ENCODE results near the gene UVRAG. TPM values are rescaled to one million over a fixed set of nuclear protein-coding genes. Genes with fewer than 3 reads are reported as not detected.
A peak's percentile ranks its signal among the peaks of the same experiment; 100 is the strongest.

Gene UVRAG
- total and polyA plus RNA-seq, 2 donors from 2014 or later: 7.2 to 27.9 TPM

DNA sequence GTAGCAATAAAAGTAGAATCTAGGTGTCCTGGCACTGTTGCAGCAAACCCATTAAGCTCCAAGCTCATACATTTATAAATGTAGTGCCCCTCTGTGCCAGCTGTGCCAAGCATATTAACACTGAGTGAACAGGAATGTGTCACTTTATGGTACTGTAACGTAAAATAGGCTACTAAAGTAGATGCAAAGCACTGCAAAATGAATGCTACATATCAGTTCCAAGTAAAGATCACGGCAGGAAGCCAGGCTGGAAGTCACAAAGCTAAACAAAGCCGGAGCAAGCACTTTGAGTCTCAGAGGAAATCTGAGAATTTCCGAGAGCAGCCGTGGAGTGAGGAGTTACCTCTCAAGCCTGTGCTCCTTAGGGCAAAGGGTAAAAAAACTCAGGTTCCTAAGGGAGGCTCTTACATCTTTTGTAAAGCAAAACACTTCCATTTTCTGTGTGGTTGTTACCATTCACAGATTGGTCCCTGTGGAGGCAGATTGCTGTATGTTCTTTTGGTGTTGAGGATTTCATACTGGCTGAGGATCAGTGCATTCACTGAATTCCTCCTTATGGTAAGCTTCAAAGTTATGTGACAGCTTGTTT lies 305.6 kb downstream of the UVRAG start:
- TF ChIP-seq, protein P1, sequence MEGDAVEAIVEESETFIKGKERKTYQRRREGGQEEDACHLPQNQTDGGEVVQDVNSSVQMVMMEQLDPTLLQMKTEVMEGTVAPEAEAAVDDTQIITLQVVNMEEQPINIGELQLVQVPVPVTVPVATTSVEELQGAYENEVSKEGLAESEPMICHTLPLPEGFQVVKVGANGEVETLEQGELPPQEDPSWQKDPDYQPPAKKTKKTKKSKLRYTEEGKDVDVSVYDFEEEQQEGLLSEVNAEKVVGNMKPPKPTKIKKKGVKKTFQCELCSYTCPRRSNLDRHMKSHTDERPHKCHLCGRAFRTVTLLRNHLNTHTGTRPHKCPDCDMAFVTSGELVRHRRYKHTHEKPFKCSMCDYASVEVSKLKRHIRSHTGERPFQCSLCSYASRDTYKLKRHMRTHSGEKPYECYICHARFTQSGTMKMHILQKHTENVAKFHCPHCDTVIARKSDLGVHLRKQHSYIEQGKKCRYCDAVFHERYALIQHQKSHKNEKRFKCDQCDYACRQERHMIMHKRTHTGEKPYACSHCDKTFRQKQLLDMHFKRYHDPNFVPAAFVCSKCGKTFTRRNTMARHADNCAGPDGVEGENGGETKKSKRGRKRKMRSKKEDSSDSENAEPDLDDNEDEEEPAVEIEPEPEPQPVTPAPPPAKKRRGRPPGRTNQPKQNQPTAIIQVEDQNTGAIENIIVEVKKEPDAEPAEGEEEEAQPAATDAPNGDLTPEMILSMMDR (IDR thresholded peaks at IDR 0.05; ENCODE audit: borderline replicate concordance, extremely low read depth, insufficient read depth): no peak
- no peak overlapping the region for H3K9ac ChIP-seq (ENCODE audit: low read length in 3 of 3)
- no peaks in the 10 kb centered on the region for H3K36me3 ChIP-seq (ENCODE audit: control insufficient read depth in 2 of 3, insufficient read depth in 3 of 3, low read length in 3 of 3)
- no peaks in the 10 kb centered on the region for H3K9me3 ChIP-seq (ENCODE audit: control insufficient read depth in 2 of 3, insufficient read depth in 1 of 3, low read length in 3 of 3)
- intact Hi-C loops (cut with DNase I): no loop called here
- no peak overlapping the region for H3K27ac ChIP-seq (ENCODE audit: low read depth in 2 of 2, low read length in 2 of 2)
- H3K4me1 ChIP-seq (ENCODE audit: control insufficient read depth in 2 of 3, insufficient read depth in 2 of 3, low read depth in 1 of 3, low read length in 3 of 3): peaks cover 4 to 11% (median 6%) of the 10 kb centered on the region in 3 donors
- FAIRE-seq: no peak
- no peaks in the 10 kb centered on the region for H3K27me3 ChIP-seq (ENCODE audit: control insufficient read depth, insufficient read depth, low read length)
- DNase-seq: peak in 3 of 5 donors; percentile 44 to 80 (median 76)
- H3K4me3 ChIP-seq (ENCODE audit: low read length in 3 of 3): no peak overlapping the region

DNA sequence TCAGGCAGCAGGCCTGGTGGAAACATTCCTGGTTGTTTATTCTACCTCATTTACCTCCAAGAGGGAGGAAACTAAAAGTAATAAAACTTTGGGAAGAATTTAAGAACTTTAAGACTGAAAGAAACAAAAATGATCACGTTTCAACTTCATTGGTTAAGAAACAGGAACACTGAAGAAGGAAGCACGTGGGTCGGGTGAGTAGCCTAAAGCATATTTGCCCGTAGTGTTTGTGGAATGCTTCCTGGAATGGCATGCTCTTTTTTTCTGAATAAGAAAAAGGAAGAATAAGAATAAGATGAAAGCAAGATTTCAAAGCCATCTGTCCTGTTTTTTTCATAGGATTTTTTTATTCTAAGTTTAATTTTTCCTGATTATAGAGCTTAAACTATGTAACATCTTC lies 308.2 kb downstream of the UVRAG start:
- intact Hi-C loops (cut with DNase I): no loop called here
- peak in 1 of 5 donors; percentile 49 for DNase-seq
- TF ChIP-seq, protein P1 (IDR thresholded peaks at IDR 0.05; ENCODE audit: borderline replicate concordance, extremely low read depth, insufficient read depth): no peak
- Histone ChIP-seq H3K36me3 (ENCODE audit: control insufficient read depth in 2 of 3, insufficient read depth in 3 of 3, low read length in 3 of 3) (no peaks in the 10 kb centered on the region), H3K27me3 (ENCODE audit: control insufficient read depth, insufficient read depth, low read length) (no peaks in the 10 kb centered on the region), H3K4me1 (ENCODE audit: control insufficient read depth in 2 of 3, insufficient read depth in 2 of 3, low read depth in 1 of 3, low read length in 3 of 3) (peaks cover 4 to 11% (median 6%) of the 10 kb centered on the region in 3 donors), H3K9ac (ENCODE audit: low read length in 3 of 3) (no peak overlapping the region), H3K4me3 (ENCODE audit: low read length in 3 of 3) (no peak overlapping the region), H3K9me3 (ENCODE audit: control insufficient read depth in 2 of 3, insufficient read depth in 1 of 3, low read length in 3 of 3) (no peaks in the 10 kb centered on the region), H3K27ac (ENCODE audit: low read depth in 2 of 2, low read length in 2 of 2) (no peak overlapping the region)
- no peak for FAIRE-seq

DNA sequence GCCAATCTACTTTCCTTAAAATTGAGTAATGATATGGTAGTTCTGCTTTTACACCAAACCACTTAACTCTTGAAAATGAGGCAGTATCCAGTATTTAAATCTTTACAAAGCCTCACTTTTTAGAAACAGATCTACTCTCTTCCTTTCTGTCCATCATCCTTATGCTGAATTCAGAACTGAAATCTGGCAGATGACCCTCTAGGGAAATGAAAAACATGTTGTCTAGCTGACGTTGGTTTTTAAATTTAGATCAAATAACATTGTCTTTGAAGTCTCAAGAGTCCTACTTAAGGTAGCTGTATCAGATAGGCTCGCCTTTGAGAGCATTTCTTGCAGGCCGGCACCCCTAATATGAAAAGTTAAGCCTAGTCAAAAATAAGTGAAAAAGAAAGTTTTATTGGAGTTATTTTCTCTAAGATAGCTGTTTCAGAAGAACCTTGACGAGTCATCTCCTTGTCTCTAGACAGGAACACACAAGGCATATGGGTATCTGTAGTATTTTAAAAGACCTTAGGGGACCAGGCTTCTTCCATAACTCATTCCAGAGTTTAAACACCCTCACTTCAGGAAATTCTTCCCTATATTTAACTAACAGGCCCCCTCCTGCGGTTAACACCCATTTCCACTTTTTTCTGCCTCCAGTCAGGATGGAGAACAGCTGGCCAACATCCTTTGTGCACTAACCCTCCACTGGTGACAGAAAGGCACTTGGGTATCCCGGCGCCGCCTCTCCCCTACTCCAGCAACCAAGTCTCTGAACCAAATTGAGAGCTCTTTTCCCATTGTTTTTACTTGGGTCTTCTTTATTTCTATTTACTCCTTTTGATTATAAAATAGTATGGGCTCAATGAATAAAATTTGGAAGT lies 310.1 kb downstream of the UVRAG start:
- TF ChIP-seq, protein P1 (IDR thresholded peaks at IDR 0.05; ENCODE audit: borderline replicate concordance, extremely low read depth, insufficient read depth): no peak
- intact Hi-C loops (cut with DNase I): no loop called here

More for the DNA sequence above, 310.1 kb downstream of the UVRAG start:
- peaks cover 4 to 9% (median 7%) of the 10 kb centered on the region in 3 donors for H3K4me1 ChIP-seq (ENCODE audit: control insufficient read depth in 2 of 3, insufficient read depth in 2 of 3, low read depth in 1 of 3, low read length in 3 of 3)
- no peak overlapping the region for H3K4me3 ChIP-seq (ENCODE audit: low read length in 3 of 3)
- no peaks in the 10 kb centered on the region for H3K36me3 ChIP-seq (ENCODE audit: control insufficient read depth in 2 of 3, insufficient read depth in 3 of 3, low read length in 3 of 3)
- H3K9ac ChIP-seq (ENCODE audit: low read length in 3 of 3): no peak overlapping the region
- peak in 2 of 5 donors; percentile 32 to 60 for DNase-seq
- H3K9me3 ChIP-seq (ENCODE audit: control insufficient read depth in 2 of 3, insufficient read depth in 1 of 3, low read length in 3 of 3): no peaks in the 10 kb centered on the region
- H3K27ac ChIP-seq (ENCODE audit: low read depth in 2 of 2, low read length in 2 of 2): no peak overlapping the region
- H3K27me3 ChIP-seq (ENCODE audit: control insufficient read depth, insufficient read depth, low read length): no peaks in the 10 kb centered on the region
- no peak for FAIRE-seq

All from kidney (tissue), 14 donors.